Daoy (cell line): ENCODE measurements around the gene RASSF8. TPM values are rescaled to one million over a fixed set of nuclear protein-coding genes. Genes with fewer than 3 reads are reported as not detected.
A peak's percentile ranks its signal among the peaks of the same experiment; 100 is the strongest.

ENCODE experiments used
- DNase-seq: peaks from one replicate; pipeline ENCODE4 v3.0.0-alpha.2; 2015; ENCODE audit warnings: low read depth
- total RNA-seq: library from RNA; depleted of rRNA; stranded (reverse); fragments of >200 nt; shearing (Covaris generic); gene quantifications from 2 replicates; pipeline ENCODE4 v1.2.3, GENCODE V29; 2014

The RASSF8 gene
- total RNA-seq, 1 experiment from 2014 or later, result 24.9 TPM

GRCh38 chr12:25960961-25961360 is 2.5 kb downstream of the RASSF8 start:
- DNase-seq, result no peak

GRCh38 chr12:25962932-25963525 is 4.5 kb downstream of the RASSF8 start:
- no peak for DNase-seq

DNA sequence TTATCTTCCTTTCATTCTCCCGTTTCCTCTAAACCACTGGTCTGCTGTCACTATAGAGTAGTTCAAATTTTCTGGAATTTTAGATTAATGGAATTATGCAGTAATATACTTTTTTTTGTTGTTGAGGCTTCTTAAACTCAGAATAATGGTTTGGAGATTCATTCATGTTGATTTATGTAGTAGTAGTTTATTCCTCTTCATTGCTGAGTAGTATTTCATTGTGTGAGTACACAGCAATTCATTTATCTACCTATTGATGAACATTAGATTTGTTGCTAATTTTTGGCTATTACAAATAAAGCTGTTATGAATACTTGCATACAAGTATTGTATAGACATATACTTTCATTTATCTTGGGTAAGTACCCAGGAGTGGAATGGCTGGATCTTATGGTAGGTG is 7.2 kb downstream of the RASSF8 start:
- no peak for DNase-seq

GRCh38 chr12:25970082-25970481 is 11.6 kb downstream of the RASSF8 start:
- DNase-seq, result peak; percentile 55

DNA sequence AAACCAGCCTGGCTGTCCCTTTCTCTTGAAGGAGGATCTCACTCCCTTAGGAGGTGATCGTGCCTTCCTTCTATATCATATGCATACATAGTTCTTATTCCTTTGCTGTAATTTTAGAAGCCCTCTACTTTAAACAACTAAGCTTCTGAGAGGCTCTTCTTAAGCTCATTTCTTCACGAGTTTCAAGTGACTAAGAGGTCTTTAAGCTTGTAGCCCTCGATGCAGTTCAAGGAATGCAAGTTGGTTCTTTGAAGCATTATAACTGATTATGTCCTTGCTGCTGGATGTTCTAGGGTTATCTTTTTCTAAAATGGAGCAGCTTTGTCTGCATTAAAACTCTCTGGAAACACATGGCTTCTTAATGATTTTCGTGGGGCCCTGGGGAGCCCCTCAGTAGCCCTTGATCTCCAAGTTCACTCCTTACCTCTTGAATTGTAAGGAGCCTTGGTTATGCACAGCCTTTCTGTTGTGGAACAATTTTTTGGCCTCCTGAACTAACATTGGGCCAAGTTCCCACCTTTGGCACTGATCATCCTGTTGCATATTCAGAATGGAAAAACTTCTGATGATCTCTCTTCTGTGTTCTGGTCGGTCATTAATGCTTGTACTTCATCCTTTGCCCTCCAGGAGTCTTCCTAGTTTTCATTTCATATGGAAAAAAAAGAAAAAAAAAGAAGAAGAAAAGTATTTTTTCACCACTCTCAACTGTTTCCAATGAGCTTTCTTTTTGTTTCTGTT is 12.6 kb downstream of the RASSF8 start:
- DNase-seq, result no peak

DNA sequence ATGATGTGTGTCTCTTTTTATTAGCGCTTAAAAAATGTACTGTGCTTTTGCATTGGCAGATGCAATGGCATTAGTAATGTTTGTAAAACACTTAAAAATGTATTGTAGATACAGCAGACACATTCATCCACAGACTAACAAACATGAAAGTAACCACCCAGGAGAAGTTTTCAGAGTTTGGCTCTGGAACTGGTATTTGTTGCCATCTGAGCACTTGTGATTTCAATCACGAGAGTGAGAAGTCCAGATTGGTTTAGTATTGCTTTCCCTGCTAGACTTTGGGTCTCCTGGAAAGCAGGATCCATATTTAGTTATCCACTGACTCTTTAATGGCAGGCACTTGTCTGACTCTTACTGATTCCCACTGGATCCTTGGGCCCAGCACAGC is 13.2 kb downstream of the RASSF8 start:
- DNase-seq, result no peak

DNA sequence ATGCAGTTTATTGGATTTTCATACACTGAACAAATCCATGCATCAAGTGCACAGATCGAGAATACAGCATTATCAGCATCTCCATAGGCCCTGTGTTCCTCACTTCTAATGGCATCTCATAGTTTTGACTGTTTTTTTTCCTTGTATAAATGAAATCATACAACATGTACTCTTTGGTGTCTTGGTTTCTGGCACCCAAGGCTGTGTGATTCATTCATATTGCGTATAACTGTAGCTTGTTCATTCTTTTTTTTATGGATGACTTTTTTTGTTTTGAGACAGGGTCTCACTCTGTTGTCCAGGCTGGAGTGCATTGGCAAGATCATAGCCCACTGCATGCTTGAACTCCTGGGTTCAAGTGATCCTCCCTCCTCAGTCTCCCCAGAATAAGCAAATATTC is 14.3 kb downstream of the RASSF8 start:
- DNase-seq, result no peak

DNA sequence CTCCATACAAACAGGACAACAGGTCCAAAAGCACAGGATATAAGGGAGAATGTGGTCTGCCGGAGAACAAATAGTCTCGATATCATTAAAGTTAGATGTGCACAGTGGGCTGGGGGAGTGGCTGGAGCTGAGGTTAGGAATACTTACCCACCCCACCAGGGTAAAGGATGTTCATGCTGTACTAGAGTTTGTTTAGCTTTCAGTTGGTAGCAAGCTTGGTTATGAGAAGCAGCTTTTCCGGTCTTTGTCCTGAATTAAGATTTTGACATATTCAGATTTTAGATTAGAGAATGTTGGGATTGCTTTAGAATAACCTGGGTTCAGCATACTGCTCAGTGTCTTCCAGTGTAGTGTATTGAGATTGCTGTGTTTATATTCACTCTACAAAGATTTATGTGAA is 16.7 kb downstream of the RASSF8 start:
- DNase-seq, result no peak

DNA sequence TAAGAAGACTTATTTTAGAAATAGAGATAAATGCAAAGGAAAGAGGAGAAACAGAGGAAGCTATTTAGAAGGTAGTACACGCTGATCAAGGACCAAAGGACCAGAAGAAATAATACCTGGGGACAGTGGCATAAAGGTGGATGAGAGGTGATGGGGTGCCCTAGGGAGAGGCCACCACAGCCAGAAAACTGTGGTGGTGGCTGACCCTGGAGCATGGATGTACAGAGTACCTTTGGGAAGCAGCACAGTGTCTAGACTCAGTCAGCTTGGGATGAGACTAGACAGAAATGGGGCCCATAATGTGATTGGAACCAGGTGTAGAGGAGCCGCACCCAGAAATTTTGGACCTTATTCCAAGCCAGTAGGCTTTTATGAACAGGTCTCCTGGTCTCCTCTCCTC is 17.2 kb downstream of the RASSF8 start:
- no peak for DNase-seq

- DNase-seq, result peak; percentile 63
These were observed 17.8 kb downstream of the RASSF8 start for GRCh38 chr12:25976289-25976688.

DNA sequence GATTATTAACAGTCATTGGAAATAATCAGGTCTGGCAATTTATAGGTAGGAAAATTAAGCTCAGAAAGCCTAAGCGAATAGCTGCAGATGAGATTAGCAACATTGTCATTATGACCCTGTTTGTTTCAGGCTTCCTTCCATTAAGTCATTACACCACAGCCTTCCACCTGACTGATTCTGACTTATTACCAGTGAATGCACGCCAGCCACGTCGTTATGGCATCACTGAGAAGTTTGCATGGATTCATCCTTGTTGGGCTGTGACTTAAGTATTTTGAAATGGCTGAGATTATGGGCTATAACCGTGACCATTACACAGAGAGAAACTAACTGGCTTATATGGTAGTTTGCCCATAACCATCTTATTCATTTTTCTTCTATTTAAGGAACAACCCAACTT is 18.6 kb downstream of the RASSF8 start:
- DNase-seq, result peak; percentile 83

DNA sequence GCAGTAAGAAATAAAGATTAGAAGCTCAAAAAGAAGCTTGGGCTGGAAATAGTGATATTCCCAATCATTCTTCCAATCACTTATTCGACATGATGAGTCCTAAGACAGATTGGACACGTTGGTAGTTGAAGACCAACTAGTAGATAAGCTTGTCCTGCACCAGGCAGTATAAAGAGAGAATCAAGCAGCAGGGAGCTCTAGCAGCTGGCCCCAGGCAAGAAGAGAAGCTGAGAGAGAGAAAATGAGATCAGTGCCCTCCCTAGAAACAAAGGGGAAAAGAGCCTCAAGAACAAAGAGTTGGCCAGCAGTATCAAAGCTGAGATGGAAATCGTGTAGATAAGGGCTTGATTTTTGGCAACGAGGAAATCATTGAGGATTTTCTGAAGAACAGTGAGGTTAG is 20.6 kb downstream of the RASSF8 start:
- no peak for DNase-seq

DNA sequence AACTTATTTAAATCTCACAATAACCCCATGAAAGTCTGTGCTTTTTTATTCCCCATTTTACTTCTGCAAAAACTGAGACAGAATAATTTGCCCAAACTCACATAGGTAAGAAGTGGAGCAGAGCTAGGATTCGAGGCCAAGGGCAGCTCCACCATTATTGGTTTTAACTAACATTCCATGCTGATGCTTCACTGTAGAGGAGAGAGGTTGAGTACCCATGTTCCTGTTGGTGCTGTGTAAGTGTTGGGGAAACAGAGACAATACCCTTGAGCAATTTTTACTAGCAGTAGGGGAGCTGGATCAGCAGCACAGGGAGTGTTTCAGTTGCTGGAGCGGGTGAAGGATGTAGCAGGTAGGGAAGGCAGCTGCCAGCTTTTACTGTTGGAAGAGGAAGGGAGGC is 21.1 kb downstream of the RASSF8 start:
- DNase-seq, result peak; percentile 55

DNA sequence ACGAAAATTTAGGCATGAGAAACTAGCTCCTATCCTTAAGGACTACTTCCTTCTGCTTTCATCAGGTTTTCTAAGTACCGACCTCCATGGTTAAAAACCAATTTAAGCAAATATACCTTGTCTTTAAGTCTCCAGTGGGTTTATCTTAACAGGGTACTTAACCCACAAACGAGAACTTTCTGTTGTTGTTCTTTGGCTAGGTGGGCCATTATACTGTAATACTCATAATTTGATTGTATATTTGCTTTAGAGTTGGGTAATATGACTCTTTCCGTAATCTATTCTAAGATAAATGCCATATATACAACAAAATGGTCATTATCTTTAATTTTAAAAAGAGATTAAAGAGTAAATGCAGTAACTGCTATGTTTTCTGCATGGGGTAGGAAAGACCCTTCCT is 21.6 kb downstream of the RASSF8 start:
- DNase-seq, result no peak

- DNase-seq, result no peak
These were observed 23.1 kb downstream of the RASSF8 start for GRCh38 chr12:25981597-25981996.

- no peak for DNase-seq
These were observed 23.9 kb downstream of the RASSF8 start for GRCh38 chr12:25982416-25982815.

DNA sequence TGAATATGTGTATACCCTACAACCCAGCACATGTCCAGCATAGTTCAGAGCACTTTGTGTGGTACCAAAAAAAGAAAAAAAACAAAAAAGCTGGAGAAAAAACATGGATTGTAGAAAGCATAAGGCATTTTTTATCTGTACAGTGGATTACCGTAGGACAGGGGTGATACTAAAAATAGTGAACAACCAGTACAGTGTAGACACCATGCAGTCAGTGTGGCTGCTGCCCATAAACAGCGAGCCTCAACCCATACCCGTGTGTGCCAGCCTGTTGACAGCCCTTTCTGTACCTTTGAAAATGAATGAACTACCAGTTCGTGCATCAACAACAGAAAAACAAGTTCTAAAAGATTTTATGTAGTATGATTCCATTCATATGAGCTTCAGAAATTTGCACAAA is 25.1 kb downstream of the RASSF8 start:
- DNase-seq, result no peak

DNA sequence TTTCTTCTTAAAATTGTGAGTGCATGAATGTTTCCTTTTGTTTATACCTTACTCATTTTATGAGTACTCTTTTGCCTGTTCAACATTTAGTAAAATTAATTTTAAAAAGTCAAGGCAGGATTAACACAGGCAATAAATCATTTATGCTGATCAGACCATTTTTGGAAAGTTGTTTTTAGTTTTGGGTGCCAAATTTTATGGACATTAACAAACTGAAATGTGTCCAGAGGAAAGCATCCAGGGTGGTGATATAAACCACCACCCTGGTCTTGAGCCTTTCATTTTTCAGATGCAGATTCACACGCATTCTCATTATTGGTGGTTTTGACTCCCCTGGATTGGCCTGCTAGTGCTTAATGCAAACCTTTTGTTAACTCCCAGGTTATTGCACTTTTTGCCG is 26.3 kb downstream of the RASSF8 start:
- DNase-seq, result no peak

DNA sequence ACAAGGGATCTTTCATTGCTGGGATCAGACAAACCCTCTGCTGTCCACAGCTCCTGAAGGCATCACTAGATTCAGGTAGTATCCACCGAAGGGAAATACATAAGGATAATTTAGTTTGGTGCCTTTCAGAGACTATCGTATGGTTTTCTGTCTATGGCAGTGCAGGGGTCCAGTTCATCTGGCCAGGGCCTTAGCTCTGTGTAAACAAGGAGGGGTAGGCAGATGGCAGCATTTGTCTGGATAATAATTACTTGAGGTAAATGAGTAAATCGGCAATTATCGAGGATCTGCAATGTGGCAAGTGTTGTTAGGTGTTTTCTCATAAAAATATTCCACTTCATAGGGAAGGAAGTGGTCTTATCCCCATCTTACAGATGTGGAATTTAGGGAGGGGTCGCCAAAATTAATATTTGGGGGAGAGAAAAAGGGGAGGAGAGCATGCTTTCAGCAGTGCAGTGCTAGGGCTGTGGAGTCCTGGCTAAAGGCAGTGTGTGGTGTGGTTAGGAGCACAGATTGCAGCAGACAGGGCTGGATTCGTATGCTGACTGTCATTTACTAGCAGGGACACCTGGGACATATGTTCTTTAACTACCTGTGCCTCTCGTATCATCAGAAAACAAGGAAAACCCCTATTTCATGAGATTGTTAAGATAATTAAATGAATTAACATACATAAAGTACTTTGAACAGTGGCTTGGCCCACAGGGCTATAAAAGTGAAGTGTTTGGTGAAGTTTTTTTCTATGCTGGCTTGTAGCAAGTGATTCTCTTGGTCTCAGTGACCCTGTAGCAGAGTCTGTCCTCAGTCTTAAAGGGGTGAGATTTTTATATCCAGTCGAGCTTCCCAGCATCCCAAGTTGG is 27.1 kb downstream of the RASSF8 start:
- no peak for DNase-seq

DNA sequence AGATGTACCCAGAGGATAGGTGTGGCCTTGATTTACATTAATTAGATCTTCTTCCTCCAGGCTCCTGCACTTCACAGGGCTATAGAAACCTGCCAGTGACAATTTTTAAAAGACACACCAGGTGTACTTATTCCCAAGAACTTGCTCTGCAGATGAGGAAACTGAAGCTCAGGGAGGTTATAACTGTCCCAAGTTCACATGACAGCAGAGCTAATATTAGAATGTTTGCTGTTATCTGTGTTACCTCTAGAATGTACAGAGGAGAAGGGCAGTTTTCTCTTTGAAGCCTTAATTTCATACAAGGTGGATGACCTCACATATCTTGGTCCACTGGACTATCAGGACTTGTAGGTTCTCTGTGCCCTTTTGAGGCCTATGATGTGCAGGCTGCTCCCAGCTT is 27.7 kb downstream of the RASSF8 start:
- no peak for DNase-seq

GRCh38 chr12:25988505-25988904 is 30.0 kb downstream of the RASSF8 start:
- DNase-seq, result no peak

DNA sequence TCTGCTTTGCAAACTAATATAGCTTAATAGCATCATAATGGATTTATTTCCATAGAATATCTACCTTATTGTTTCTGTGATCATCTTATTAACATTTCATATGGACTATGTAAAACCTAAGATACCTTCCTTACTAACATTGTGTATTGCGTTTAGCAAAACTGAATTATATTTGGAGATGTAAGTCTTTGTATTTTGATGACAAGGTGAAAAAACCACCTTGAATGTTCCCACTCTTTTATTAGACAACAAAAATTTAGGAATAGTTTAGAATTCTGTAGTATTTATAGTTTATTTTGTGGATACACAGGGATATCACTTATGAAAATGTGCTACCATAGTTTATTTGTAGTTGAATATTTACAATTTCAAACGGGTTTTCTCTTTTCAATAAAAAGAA is 32.0 kb downstream of the RASSF8 start:
- DNase-seq, result no peak
